GM19023 (cell line): ENCODE data around the gene RAB11B.
A peak's percentile ranks its signal among the peaks of the same experiment; 100 is the strongest.
"Not testable (repeated sequence)": the region's sequence is repeated elsewhere in the genome, so short reads cannot be mapped to it uniquely, and the experiment has no call there.

ENCODE experiments used
- ATAC-seq: cut with Tn5 transposase; IDR thresholded peaks from one replicate; pipeline ENCODE4 v1.9.1; 2021; ENCODE audit warnings: mild to moderate bottlenecking, moderate library complexity; ENCODE audit not compliant: unreplicated experiment

Gene RAB11B

DNA sequence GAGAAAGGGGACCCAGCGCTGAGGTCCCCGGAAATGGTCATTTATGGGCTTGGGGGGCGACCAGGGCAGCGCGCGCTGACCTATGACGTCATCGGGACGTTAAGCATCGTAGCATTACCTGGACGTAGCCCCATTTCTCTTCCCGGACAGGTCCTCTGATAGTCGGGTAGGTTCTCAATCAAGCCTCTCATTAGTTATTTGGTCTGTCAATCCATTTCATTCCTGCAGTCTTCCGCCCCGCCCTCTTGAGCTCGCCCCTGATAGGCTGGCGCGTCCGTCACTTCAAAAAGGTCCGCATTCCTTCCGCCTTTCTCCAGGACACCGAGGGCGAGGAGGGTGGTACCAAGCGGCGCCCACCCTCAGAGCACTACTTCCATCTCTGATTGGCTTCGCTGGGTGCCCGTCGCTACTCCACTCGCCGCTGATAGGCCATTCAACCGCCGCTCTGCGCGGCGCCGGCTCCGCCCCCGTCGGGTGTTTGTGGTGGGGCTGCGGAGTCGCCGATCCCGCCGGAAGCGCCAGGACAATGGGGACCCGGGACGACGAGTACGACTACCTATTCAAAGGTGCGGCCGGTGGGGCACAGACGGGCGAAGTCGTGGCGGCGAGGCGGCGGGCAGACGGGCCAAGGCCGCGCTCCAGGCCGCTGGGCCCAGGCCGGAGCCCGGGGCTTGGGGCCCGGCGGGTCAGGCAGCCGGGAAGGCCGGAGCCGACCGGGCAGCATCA is at the start of gene RAB11B:
RAB11B (plus strand) TSS at position 470 of the 726 bp plus-strand sequence; CDS start at position 527, 57 bp downstream.
- peak; percentile 88 for ATAC-seq

DNA sequence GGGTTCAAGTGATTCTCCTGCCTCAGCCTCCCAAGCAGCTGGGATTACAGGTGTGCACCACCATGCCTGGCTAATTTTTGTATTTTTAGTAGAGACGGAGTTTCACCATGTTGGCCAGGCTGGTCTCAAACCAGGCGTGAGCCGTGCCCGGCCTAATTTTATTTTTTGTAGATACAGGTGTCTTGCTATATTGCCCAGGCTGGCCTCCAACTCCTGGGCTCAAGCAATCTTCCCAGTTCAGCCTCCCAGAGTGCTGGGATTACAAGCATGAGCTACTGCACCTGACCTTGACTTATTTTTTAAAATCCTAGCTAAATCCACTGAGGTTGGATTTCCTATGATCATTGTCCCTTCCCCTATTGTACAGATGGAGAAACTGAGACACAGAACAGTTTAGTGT is 48.7 kb upstream of the RAB11B start:
- not testable (repeated sequence) for ATAC-seq

GRCh38 chr19:8342316-8342683 is 47.9 kb upstream of the RAB11B start:
- ATAC-seq, result no peak

DNA sequence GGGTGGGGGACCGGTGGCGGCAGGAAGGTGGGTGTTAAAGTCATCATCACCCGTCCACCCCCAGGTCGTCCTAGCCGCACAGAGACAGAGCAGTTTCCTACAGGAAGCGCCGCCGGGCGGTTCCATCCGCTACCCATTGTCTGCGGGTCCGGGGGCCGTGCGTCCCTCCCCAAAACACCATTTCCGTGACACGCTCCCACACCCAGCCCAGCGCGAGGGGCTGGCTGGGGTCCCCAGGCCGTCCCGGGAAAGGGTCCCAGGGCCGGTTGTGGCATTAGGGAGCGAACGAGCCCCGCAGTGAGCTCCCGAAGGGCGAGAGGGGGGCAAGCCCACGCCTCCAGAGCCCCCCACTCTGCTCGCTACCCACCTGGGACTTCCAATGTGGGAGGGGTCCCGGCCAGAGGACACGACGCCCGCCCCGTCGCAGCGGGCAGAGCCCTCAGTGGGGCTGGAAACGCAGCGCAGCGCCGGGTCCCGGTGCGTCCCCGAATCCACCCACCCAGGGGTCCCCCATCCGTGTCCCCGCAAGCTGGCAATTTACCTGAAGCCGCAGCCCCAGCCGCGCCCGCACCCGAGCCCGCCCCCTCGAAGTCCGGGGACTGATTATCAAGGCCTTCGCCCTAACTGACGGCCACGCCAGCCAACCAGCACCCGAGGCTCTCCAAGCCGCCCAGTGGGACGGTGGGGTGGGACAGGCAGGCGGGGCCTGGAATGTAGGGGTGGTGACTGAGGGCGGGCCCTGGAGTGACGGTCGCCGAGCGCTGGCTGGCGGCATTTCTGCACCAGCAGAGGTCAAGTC is 47.3 kb upstream of the RAB11B start, which contains the start of gene KANK3:
KANK3 (minus strand) TSS at position 579 of the 799 bp plus-strand sequence. CDS start 5,434 bp downstream, outside the sequence.
- ATAC-seq, result peak; percentile 88

DNA sequence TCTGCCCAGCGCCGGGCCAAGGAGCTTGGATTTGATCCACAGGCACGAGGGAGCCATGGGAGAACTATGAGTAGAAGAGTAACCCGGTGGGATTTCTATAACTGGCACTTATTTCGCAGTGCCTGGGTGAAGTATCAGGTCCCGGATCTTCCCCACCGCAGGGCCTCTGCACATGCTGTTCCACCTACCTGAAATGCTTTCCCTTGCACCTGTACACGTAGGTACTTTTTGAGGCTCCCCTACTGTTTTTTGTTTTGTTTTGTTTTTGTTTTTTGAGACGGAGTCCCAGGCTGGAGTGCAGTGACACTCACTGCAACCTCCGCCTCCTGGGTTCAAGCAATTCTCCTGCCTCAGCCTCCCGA is 46.7 kb upstream of the RAB11B start:
- ATAC-seq, result no peak

DNA sequence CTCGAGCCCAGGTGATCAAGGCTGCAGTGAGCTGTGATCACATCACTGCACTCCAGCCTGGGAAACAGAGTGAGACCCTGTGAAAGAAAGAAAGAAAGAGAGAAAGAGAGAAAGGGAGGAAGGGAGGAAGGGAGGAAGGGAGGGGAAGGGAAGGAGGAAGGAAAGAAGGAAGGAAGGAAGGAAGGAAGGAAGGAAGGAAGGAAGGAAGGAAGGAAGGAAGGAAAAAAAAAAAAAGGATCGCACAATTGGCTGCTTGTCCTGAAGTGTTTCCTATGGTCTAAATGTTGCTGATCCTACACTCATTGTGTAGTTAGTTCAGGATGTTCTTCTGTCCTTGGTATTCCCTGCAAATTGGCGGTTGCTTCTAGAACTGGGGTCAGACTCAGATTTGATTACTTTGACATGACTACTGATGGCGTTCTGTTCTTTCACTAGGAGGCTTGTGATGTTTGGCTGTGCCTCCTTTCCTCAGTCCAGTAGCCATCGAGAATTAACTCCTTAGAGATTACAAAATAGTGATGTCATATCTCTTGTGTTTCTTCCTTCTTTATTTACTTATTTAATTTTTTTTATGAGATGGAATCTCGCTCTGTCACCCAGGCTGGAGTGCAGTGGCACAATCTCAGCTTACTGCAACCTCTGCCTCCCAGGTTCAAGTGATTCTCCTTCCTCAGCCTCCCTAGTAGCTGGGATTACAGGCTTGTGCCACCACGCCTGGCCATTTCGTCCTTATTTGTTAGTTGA is 40.4 kb upstream of the RAB11B start:
- not testable (repeated sequence) for ATAC-seq

GRCh38 chr19:8352134-8352827 is 37.9 kb upstream of the RAB11B start:
- ATAC-seq, result no peak

GRCh38 chr19:8352845-8353244 is 37.3 kb upstream of the RAB11B start:
- not testable (repeated sequence) for ATAC-seq

- ATAC-seq, result no peak
Observed at GRCh38 chr19:8355631-8356402, 34.3 kb upstream of the RAB11B start.

DNA sequence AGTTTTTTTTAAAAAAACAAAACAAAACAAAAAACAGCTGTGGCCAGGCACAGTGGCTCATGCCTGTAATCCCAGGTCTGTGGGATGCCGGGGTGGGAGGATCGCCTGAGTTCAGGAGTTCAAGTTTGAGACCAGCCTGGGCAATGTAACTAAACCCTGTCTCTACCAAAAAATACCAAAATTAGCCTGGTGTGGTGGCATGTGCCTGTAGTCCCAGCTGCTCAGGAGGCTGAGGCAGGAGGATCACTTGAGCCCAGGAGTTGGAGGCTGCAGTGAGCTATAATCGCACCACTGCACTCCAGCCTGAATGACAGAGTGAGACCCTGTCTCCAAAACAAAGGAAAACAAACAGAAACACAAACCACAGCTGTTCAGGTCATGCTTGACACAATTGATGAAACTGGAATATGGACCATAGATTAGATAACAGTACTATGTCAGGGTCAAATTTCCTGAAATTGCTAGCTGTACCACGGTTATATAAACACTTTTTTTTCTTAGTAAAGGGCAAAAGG is 33.1 kb upstream of the RAB11B start:
- ATAC-seq, result no peak

DNA sequence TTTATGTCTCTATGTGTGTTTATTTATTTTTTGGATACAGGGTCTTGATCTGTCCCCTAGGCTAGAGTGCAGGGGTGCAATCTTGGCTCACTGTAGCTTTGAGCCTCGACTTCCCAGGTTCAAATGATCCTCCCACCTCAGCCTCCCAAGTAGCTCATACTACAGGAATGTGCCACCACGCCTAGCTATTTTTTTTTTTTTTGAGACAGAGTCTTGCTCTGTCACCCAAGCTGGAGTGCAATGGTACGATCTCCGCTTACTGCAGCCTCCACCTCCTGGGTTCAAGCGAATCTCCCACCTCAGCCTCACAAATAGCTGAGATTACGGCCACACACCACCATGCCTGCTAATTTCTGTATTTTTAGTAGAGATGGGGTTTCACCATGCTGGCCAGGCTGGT is 31.2 kb upstream of the RAB11B start:
- no peak for ATAC-seq

DNA sequence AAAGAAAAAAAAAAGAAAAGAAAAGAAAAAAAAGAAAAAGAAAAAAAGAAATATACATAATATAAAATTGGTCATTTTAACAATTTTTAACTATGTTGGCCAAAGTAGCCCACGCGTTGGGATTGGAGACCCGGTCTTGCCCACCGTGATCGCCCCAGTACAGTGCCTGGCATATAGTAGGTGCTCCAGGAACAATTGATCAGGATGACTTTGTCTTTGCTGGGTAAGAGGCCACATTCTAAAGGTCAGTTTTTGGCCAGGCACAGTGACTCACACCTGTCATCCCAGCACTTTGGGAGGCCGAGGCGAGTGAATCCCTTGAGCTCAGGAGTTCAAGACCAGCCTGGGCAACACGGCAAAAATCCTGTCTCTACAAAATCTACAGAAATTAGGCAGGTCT is 30.0 kb upstream of the RAB11B start:
- no peak for ATAC-seq

GRCh38 chr19:8361921-8362793 is 28.0 kb upstream of the RAB11B start:
- ATAC-seq, result no peak

DNA sequence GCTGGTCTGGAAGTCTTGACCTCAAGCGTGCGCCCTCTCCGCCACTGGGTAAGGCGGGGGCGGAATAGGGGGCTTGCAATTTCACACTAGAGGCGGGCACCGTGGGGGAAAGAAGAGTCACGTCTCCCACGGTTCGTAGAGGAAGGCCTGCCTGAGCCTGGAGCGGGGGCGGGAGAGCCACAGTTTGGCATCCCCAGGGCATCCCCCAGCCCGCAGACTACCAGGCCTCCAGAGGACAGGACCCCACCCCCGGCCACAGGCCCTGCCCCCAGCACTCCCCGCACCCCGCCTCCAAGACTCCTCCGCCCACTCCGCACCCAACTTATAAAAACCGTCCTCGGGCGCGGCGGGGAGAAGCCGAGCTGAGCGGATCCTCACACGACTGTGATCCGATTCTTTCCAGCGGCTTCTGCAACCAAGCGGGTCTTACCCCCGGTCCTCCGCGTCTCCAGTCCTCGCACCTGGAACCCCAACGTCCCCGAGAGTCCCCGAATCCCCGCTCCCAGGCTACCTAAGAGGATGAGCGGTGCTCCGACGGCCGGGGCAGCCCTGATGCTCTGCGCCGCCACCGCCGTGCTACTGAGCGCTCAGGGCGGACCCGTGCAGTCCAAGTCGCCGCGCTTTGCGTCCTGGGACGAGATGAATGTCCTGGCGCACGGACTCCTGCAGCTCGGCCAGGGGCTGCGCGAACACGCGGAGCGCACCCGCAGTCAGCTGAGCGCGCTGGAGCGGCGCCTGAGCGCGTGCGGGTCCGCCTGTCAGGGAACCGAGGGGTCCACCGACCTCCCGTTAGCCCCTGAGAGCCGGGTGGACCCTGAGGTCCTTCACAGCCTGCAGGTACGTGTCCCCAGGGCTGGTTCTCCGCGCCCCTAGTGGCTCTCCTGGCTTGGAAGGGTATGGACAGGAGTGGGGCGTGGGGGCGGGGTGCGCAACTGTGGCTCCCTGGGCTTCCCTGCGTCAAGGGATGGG is 26.1 kb upstream of the RAB11B start, which contains the start of gene ANGPTL4:
ANGPTL4 (plus strand) TSS at position 353 of the 969 bp plus-strand sequence; CDS start at position 520, 167 bp downstream.
- ATAC-seq, result no peak

DNA sequence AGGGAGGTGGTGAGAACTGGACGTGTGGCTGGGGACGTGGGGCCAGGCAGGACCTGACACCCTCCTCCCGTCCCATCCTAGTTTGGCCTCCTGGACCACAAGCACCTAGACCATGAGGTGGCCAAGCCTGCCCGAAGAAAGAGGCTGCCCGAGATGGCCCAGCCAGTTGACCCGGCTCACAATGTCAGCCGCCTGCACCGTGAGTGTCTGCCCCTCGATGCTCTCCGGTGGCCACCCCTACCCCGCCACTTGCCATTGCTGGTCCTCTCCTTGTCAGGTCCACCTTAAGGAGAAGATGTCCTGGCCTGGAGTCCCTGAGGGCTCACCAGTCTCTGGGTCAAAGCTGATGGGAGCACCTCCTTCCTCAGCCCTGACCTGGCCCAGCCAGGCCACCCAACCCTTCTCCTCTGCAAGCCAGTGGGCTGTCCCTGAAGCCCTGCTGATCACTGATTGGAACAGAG is 24.0 kb upstream of the RAB11B start:
- no peak for ATAC-seq

GRCh38 chr19:8366961-8367326 is 23.2 kb upstream of the RAB11B start:
- no peak for ATAC-seq

GRCh38 chr19:8367327-8368001 is 22.7 kb upstream of the RAB11B start:
- no peak for ATAC-seq
